WI38 (cell line): ENCODE data around the gene RAI2.

Source experiments
- H3K4me3 ChIP-seq: 2 replicates; pipeline ENCODE4 v1.5.1; 2011; ENCODE audit warnings: low read depth, mild to moderate bottlenecking, control low read depth, low read length
- CTCF ChIP-seq: IDR thresholded peaks from 2 replicates; pipeline ENCODE4 v1.5.1; 2012; ENCODE audit warnings: low read depth, mild to moderate bottlenecking, control low read depth, low read length

Gene RAI2

GRCh38 chrX:17844236-17844635, 16.9 kb downstream of the RAI2 start:
- no peak for TF ChIP-seq CTCF
- H3K4me3 ChIP-seq: no peak overlapping the region

- no peak for TF ChIP-seq CTCF
- no peak overlapping the region for H3K4me3 ChIP-seq
Measured at GRCh38 chrX:17842769-17843525, 18.2 kb downstream of the RAI2 start.

- H3K4me3 ChIP-seq: no peak overlapping the region
- no peak for TF ChIP-seq CTCF
Measured at GRCh38 chrX:17839269-17839668, 21.8 kb downstream of the RAI2 start.

GRCh38 chrX:17836830-17837229, 24.3 kb downstream of the RAI2 start:
- H3K4me3 ChIP-seq: no peak overlapping the region
- TF ChIP-seq CTCF: no peak

- no peak overlapping the region for H3K4me3 ChIP-seq
- TF ChIP-seq CTCF: no peak
Measured at GRCh38 chrX:17833954-17834353, 27.1 kb downstream of the RAI2 start.

- TF ChIP-seq CTCF: no peak
- no peak overlapping the region for H3K4me3 ChIP-seq
Measured at GRCh38 chrX:17831255-17831654, 29.8 kb downstream of the RAI2 start.

GRCh38 chrX:17830211-17830610, 30.9 kb downstream of the RAI2 start:
- TF ChIP-seq CTCF: no peak
- H3K4me3 ChIP-seq: no peak overlapping the region
